GM12878 (cell line): ENCODE results near the gene SRSF3. TPM values are rescaled to one million over a fixed set of nuclear protein-coding genes. Genes with fewer than 3 reads are reported as not detected.
A peak's percentile ranks its signal among the peaks of the same experiment; 100 is the strongest.

Experiments used
- ATAC-seq: fragments of 200-7000 bp; cut with Tn5 transposase; 3 replicates; pipeline ENCODE4 v1.9.1; 2020; ENCODE audit warnings: mild to moderate bottlenecking, moderate library complexity
- BruUV-seq: library from RNA; stranded (reverse); fragments of 400-500 nt; replicated peaks from 2 replicates; lab custom pipeline; 2021; lab: Mats Ljungman, UMichigan
- CTCF ChIA-PET: fragments of 300-600 bp; sonication (Branson Sonifier 250); formaldehyde crosslinking; extraction: SDS; loops from one replicate; lab custom pipeline; 2021; ENCODE audit warnings: inconsistent platforms; lab: Yijun Ruan, JAX
- POLR2A ChIA-PET: fragments of 350-600 bp; formaldehyde crosslinking; extraction: SDS; loops from one replicate; lab custom pipeline; 2021; ENCODE audit warnings: inconsistent platforms; lab: Charles Lee
- RAD21 ChIA-PET: fragments of 300-600 bp; sonication (Branson Sonifier 250); formaldehyde crosslinking; loops from one replicate; lab custom pipeline; 2023; ENCODE audit warnings: antibody characterized with exemption; ENCODE audit not compliant: unreplicated experiment; lab: Charles Lee
- SMC1A ChIA-PET: fragments of 300-600 bp; sonication (Branson Sonifier 250); formaldehyde crosslinking; loops from one replicate; lab custom pipeline; 2023; ENCODE audit not compliant: unreplicated experiment, uncharacterized antibody; lab: Charles Lee
- DNase-seq: peaks from one replicate; pipeline ENCODE4 v3.0.0-alpha.2; 2011; ENCODE audit warnings: low read depth, low spot score
- FAIRE-seq: peaks from 3 replicates; lab custom pipeline; 2011; peaks lifted over from hg19 to GRCh38; lab: Jason Lieb, UNC
- H2AFZ ChIP-seq: 2 replicates; pipeline ENCODE4 v1.6.0; 2011; ENCODE audit warnings: low read depth, low read length, control low read depth; ENCODE audit not compliant: control insufficient read depth
- H3K27ac ChIP-seq: 2 replicates; pipeline ENCODE4 v1.5.1; 2011; ENCODE audit warnings: control low read depth; ENCODE audit not compliant: control insufficient read depth, insufficient read depth
- H3K27me3 ChIP-seq, 2 experiments: replicated peaks in 1 of 2; 2 replicates each; pipeline versions ENCODE4 v1.6.0 to v1.6.1; 2011; ENCODE audit warnings: low read length in 1 of 2; ENCODE audit not compliant: control insufficient read depth in 2 of 2, insufficient read depth in 2 of 2
- H3K36me3 ChIP-seq, 2 experiments: 2 replicates each; pipeline ENCODE4 v1.5.1; 2011; ENCODE audit warnings: low read length in 1 of 2; ENCODE audit not compliant: control insufficient read depth in 2 of 2, insufficient read depth in 2 of 2
- H3K4me1 ChIP-seq: 2 replicates; pipeline ENCODE4 v1.6.1; 2011; ENCODE audit warnings: mild to moderate bottlenecking, low read length, moderate library complexity, mixed read lengths; ENCODE audit not compliant: control insufficient read depth, insufficient read depth
- H3K4me2 ChIP-seq: 2 replicates; pipeline ENCODE4 v1.6.0; 2011; ENCODE audit warnings: control low read depth; ENCODE audit not compliant: control insufficient read depth, insufficient read depth
- H3K4me3 ChIP-seq: fragments of 200-600 bp; sonication (generic); 2 replicates; pipeline ENCODE4 v1.5.1; 2016
- H3K79me2 ChIP-seq: 2 replicates; pipeline ENCODE4 v1.6.0; 2011; ENCODE audit warnings: low read length; ENCODE audit not compliant: control insufficient read depth, insufficient read depth
- H3K9ac ChIP-seq: 2 replicates; pipeline ENCODE4 v1.8.0; 2011; ENCODE audit warnings: low read length, control low read depth, mixed read lengths; ENCODE audit not compliant: control insufficient read depth, insufficient read depth
- H3K9me3 ChIP-seq: replicated peaks from 3 replicates; pipeline ENCODE4 v1.5.1; 2011; ENCODE audit warnings: mild to moderate bottlenecking, low read length; ENCODE audit not compliant: control insufficient read depth, insufficient read depth
- H4K20me1 ChIP-seq: 2 replicates; pipeline ENCODE4 v1.6.0; 2011; ENCODE audit not compliant: control insufficient read depth, insufficient read depth
- BCLAF1 ChIP-seq: fragments of 450-650 bp; IDR thresholded peaks from 2 replicates; pipeline ENCODE4 v1.6.1; 2017; ENCODE audit warnings: antibody characterized with exemption, mild to moderate bottlenecking, moderate library complexity
- CHD4 ChIP-seq: fragments of 200-600 bp; sonication (generic); IDR thresholded peaks from 2 replicates; pipeline ENCODE4 v1.6.1; 2016; ENCODE audit warnings: mild to moderate bottlenecking
- CUX1 ChIP-seq: IDR thresholded peaks from 2 replicates; pipeline ENCODE4 v1.6.1; 2012; ENCODE audit warnings: improper control_type of control experiment, low read depth, low read length; ENCODE audit not compliant: insufficient replicate concordance
- EZH2 ChIP-seq: IDR thresholded peaks from 2 replicates; pipeline ENCODE4 v1.6.1; 2012; ENCODE audit warnings: low read depth, mild to moderate bottlenecking, control low read depth, inconsistent platforms, low read length, borderline replicate concordance; ENCODE audit not compliant: control insufficient read depth
- GATAD2B ChIP-seq: fragments of 450-650 bp; conservative IDR thresholded peaks from 2 replicates; pipeline ENCODE4 v1.6.1; 2017; ENCODE audit warnings: low read depth, mild to moderate bottlenecking, moderate library complexity
- HSF1 ChIP-seq: fragments of 150-350 bp; IDR thresholded peaks from 2 replicates; pipeline ENCODE4 v1.6.1; 2014; ENCODE audit warnings: mild to moderate bottlenecking, low read depth, low read length
- MYB ChIP-seq: fragments of 150-350 bp; IDR thresholded peaks from 2 replicates; pipeline ENCODE4 v1.6.1; 2014; ENCODE audit warnings: mild to moderate bottlenecking, low read depth, low read length, borderline replicate concordance
- NRF1 ChIP-seq: conservative IDR thresholded peaks from 2 replicates; pipeline ENCODE4 v1.6.1; 2011; ENCODE audit warnings: mild to moderate bottlenecking, low read depth, low read length, improper control_type of control experiment
- TAF1 ChIP-seq: IDR thresholded peaks from 2 replicates; pipeline ENCODE4 v1.6.1; 2011; ENCODE audit warnings: mild to moderate bottlenecking, low read depth, low read length, borderline replicate concordance
- ZNF24 ChIP-seq: fragments of 450-650 bp; IDR thresholded peaks from 2 replicates; pipeline ENCODE4 v1.6.1; 2017; ENCODE audit warnings: antibody characterized with exemption, mild to moderate bottlenecking
- ZNF274 ChIP-seq: IDR thresholded peaks from one replicate; pipeline ENCODE4 v1.8.0; 2011; ENCODE audit not compliant: insufficient read length, insufficient read depth
- WGBS: methylation state at CpG from one replicate; pipeline ENCODE4 v1.1.6; 2016; ENCODE audit warnings: low lambda C conversion rate; ENCODE audit not compliant: insufficient replicate concordance, insufficient coverage; ENCODE audit errors: missing lambda C conversion rate; 5-methylcytosine and 5-hydroxymethylcytosine counted together
- in situ Hi-C: fragments of 300-500 bp; cut with MboI; formaldehyde crosslinking; loops from 9 replicates; pipeline ENCODE4 v1.14.3; 2018; ENCODE audit warnings: mixed read lengths
- intact Hi-C: fragments of 100-400 bp; cut with micrococcal nuclease; formaldehyde crosslinking; loops from one replicate; pipeline ENCODE4 v1.14.2; 2022; ENCODE audit not compliant: unreplicated experiment
- polyA plus RNA-seq, 11 experiments: library from polyadenylated mRNA; depleted of rRNA in 4 of 11; unstranded in 6 of 11; stranded (reverse) in 5 of 11; fragments of >200 nt; fragmentation: Nextera tagmentation in 4 of 11; fragmentation: Illumina TruSeq in 1 of 11; extraction: Ambion mirVana in 4 of 11; extraction: Trizol in 1 of 11; gene quantifications; 1 replicate in 1 of 11; 2 replicates in 10 of 11; pipeline versions ENCODE4 v1.2.1 to v1.2.3, GENCODE V29; 2011 to 2016; ENCODE audit warnings: inconsistent platforms in 2 of 11, missing spikeins in 2 of 11, low read depth in 1 of 11
- total RNA-seq, 4 experiments: library from RNA; depleted of rRNA in 3 of 4; stranded (reverse); fragments of >200 nt in 3 of 4; fragmentation: Illumina TruSeq in 1 of 4; extraction: Trizol in 1 of 4; gene quantifications; 2 replicates each; pipeline versions ENCODE4 v1.2.1 to v1.2.3, GENCODE V29; 2013 to 2021

Gene SRSF3
- total and polyA plus RNA-seq, 10 of the 15 experiments (the other 5 are each of a cell fraction or from before 2014, with no cell fraction given): 195 to 1,377 (median 493) TPM

GRCh38 chr6:36624461-36625157 lies 30.4 kb downstream of the SRSF3 start:
- peaks cover 2% of the 10 kb centered on the region for H3K79me2 ChIP-seq
- no peaks in the 10 kb centered on the region for H3K36me3 ChIP-seq
- ATAC-seq: no peak
- CTCF ChIA-PET: interaction anchor here (0.7 to 4.8 kb wide), 28 partner anchors 9 to 158 kb away, joined by 3 to 63 read pairs (median 6); partner anchors contain the start of gene CDKN1A
- no peak overlapping the region for H2AFZ ChIP-seq
- H3K4me1 ChIP-seq: peaks cover 43% of the 10 kb centered on the region
- H3K27me3 ChIP-seq: no peaks in the 10 kb centered on the region
- H3K4me2 ChIP-seq: peak overlapping the region; percentile 67
- POLR2A ChIA-PET: interaction anchor here (0.6 to 3.8 kb wide), 12 partner anchors 10 to 131 kb away, joined by 3 to 30 read pairs (median 4); partner anchors contain the start of gene CDKN1A
- in situ Hi-C loops: loop anchor here (5.0 kb wide), 2 partner anchors 58 to 128 kb away; no protein-coding TSS in a partner anchor
- FAIRE-seq: peak; percentile 78
- no peaks in the 10 kb centered on the region for H3K9me3 ChIP-seq
- WGBS: 86% methylated on average over 11 of the region's 11 CpGs
- peak overlapping the region; percentile 7 for H3K27ac ChIP-seq
- DNase-seq: no peak
- no peaks in the 10 kb centered on the region for H4K20me1 ChIP-seq
- intact Hi-C loops: loop anchor here (10.0 kb wide), 1 partner anchor 230 kb away; no protein-coding TSS in a partner anchor
- RAD21 ChIA-PET: interaction anchor here (1.0 to 3.8 kb wide), 12 partner anchors 8 to 134 kb away, joined by 4 to 44 read pairs (median 8); partner anchors contain the start of gene CDKN1A
- SMC1A ChIA-PET: interaction anchor here (0.6 to 4.5 kb wide), 24 partner anchors 9 to 684 kb away, joined by 3 to 46 read pairs (median 8); partner anchors contain the start of gene CDKN1A
- 0 out of 2 replicates have a peak overlapping the region, but pooled peaks have one; percentile 17 for H3K9ac ChIP-seq
- no TSS peak for BruUV-seq
- no peak overlapping the region for H3K4me3 ChIP-seq
- no peak for TF ChIP-seq CUX1
- TF ChIP-seq NRF1: no peak
- no peak for TF ChIP-seq BCLAF1
- no peak for TF ChIP-seq CHD4
- no peak for TF ChIP-seq GATAD2B
- no peak for TF ChIP-seq ZNF24
- TF ChIP-seq MYB: no peak
- no peak for TF ChIP-seq EZH2
- no peak for TF ChIP-seq ZNF274
- TF ChIP-seq HSF1: no peak
- no peak for TF ChIP-seq TAF1
